BLaER1 (cell line): ENCODE results near the gene FAM162A.

Experiments
- H3K27ac ChIP-seq: shearing (Covaris generic); formaldehyde crosslinking; 2 replicates; pipeline ENCODE4 v1.8.1; 2022
- H3K27me3 ChIP-seq: shearing (Covaris generic); formaldehyde crosslinking; 2 replicates; pipeline ENCODE4 v1.8.1; 2022
- H3K36me3 ChIP-seq: shearing (Covaris generic); formaldehyde crosslinking; 2 replicates; pipeline ENCODE4 v1.8.1; 2022
- H3K4me1 ChIP-seq: shearing (Covaris generic); formaldehyde crosslinking; 2 replicates; pipeline ENCODE4 v1.8.1; 2022
- H3K4me2 ChIP-seq: shearing (Covaris generic); formaldehyde crosslinking; 2 replicates; pipeline ENCODE4 v1.8.1; 2022
- H3K4me3 ChIP-seq: shearing (Covaris generic); formaldehyde crosslinking; 2 replicates; pipeline ENCODE4 v1.8.1; 2022
- H3K9ac ChIP-seq: shearing (Covaris generic); formaldehyde crosslinking; 2 replicates; pipeline ENCODE4 v1.8.1; 2022
- H3K9me3 ChIP-seq: shearing (Covaris generic); formaldehyde crosslinking; 2 replicates; pipeline ENCODE4 v1.8.1; 2022
- H4K20me1 ChIP-seq: shearing (Covaris generic); formaldehyde crosslinking; 2 replicates; pipeline ENCODE4 v1.8.1; 2022
- Cebpa-rat ChIP-seq: shearing (Covaris generic); IDR thresholded peaks from 2 replicates; pipeline ENCODE4 v1.8.1; 2022

Gene FAM162A

GRCh38 chr3:122382888-122383666 lies 905 bp upstream of the FAM162A start, which contains the start of gene MIX23:
TSS of gene MIX23 (minus strand) at chr3:122383231. CDS start at chr3:122383224, 7 bp downstream.
- Histone ChIP-seq H3K36me3 (peaks cover 21% of the 10 kb centered on the region), H3K27ac (peak within 1 kb of the TSS; percentile 81), H3K27me3 (no peaks in the 10 kb centered on the region), H3K4me1 (peaks cover 77% of the 10 kb centered on the region), H3K9ac (peak within 1 kb of the TSS; percentile 79), H3K4me2 (peak within 1 kb of the TSS; percentile 93), H3K4me3 (peak within 1 kb of the TSS; percentile 84), H3K9me3 (no peaks in the 10 kb centered on the region), H4K20me1 (peaks cover 15% of the 10 kb centered on the region; the same call in 1 of the 2 replicates)
- TF ChIP-seq Cebpa-rat, result no peak

GRCh38 chr3:122387709-122388108 lies 3.7 kb downstream of the FAM162A start:
- Histone ChIP-seq H3K4me1 (peaks cover 56% of the 10 kb centered on the region), H3K9ac (no peak overlapping the region), H3K36me3 (peaks cover 9% of the 10 kb centered on the region; the same call in 1 of the 2 replicates), H3K27ac (no peak overlapping the region), H4K20me1 (peaks cover 6% of the 10 kb centered on the region; the same call in 1 of the 2 replicates), H3K4me3 (no peak overlapping the region), H3K9me3 (no peaks in the 10 kb centered on the region), H3K4me2 (no peak overlapping the region; the same call in 1 of the 2 replicates), H3K27me3 (no peaks in the 10 kb centered on the region)
- TF ChIP-seq Cebpa-rat, result no peak

- H3K9me3 ChIP-seq, result no peaks in the 10 kb centered on the region
- H4K20me1 ChIP-seq, result peaks cover 6% of the 10 kb centered on the region; the same call in 1 of the 2 replicates
- H3K9ac ChIP-seq, result no peak overlapping the region
- no peak overlapping the region for H3K4me3 ChIP-seq
- no peak for TF ChIP-seq Cebpa-rat
- H3K27ac ChIP-seq, result no peak overlapping the region
- peaks cover 53% of the 10 kb centered on the region for H3K4me1 ChIP-seq
- H3K36me3 ChIP-seq, result peaks cover 18% of the 10 kb centered on the region; the same call in 1 of the 2 replicates
- no peak overlapping the region for H3K4me2 ChIP-seq
- no peaks in the 10 kb centered on the region for H3K27me3 ChIP-seq
These were observed 5.2 kb downstream of the FAM162A start for GRCh38 chr3:122389197-122389596.

- H3K9ac ChIP-seq, result no peak overlapping the region
- no peak overlapping the region for H3K27ac ChIP-seq
- no peaks in the 10 kb centered on the region for H3K27me3 ChIP-seq
- no peak overlapping the region for H3K4me3 ChIP-seq
- peaks cover 55% of the 10 kb centered on the region for H3K4me1 ChIP-seq
- peaks cover 6% of the 10 kb centered on the region; the same call in 1 of the 2 replicates for H4K20me1 ChIP-seq
- no peaks in the 10 kb centered on the region for H3K9me3 ChIP-seq
- TF ChIP-seq Cebpa-rat, result no peak
- peaks cover 19% of the 10 kb centered on the region; the same call in 1 of the 2 replicates for H3K36me3 ChIP-seq
- H3K4me2 ChIP-seq, result peak overlapping the region; percentile 35; the same call in 1 of the 2 replicates
These were observed 5.9 kb downstream of the FAM162A start for GRCh38 chr3:122389892-122390291.

- TF ChIP-seq Cebpa-rat, result no peak
- Histone ChIP-seq H3K9ac (0 out of 2 replicates have a peak overlapping the region, but pooled peaks have one; percentile 28), H3K27me3 (no peaks in the 10 kb centered on the region), H3K36me3 (peaks cover 19% of the 10 kb centered on the region; the same call in 1 of the 2 replicates), H3K9me3 (no peaks in the 10 kb centered on the region), H3K4me3 (no peak overlapping the region), H3K4me1 (peaks cover 47% of the 10 kb centered on the region), H3K4me2 (peak overlapping the region; percentile 35; the same call in 1 of the 2 replicates), H4K20me1 (peaks cover 6% of the 10 kb centered on the region; the same call in 1 of the 2 replicates), H3K27ac (peak overlapping the region; percentile 14; the same call in 1 of the 2 replicates)
These were observed 6.7 kb downstream of the FAM162A start for GRCh38 chr3:122390665-122391064.

GRCh38 chr3:122391681-122392446 lies 7.9 kb downstream of the FAM162A start:
- H3K4me1 ChIP-seq, result peaks cover 35% of the 10 kb centered on the region
- H3K4me2 ChIP-seq, result no peak overlapping the region
- no peak overlapping the region for H3K27ac ChIP-seq
- H3K27me3 ChIP-seq, result no peaks in the 10 kb centered on the region
- TF ChIP-seq Cebpa-rat, result no peak
- H3K9me3 ChIP-seq, result no peaks in the 10 kb centered on the region
- no peak overlapping the region for H3K9ac ChIP-seq
- H4K20me1 ChIP-seq, result peaks cover 6% of the 10 kb centered on the region; the same call in 1 of the 2 replicates
- H3K36me3 ChIP-seq, result peaks cover 15% of the 10 kb centered on the region; the same call in 1 of the 2 replicates
- no peak overlapping the region for H3K4me3 ChIP-seq

- Histone ChIP-seq H3K27ac (no peak overlapping the region), H3K4me3 (no peak overlapping the region), H4K20me1 (peaks cover 6% of the 10 kb centered on the region; the same call in 1 of the 2 replicates), H3K36me3 (peaks cover 10% of the 10 kb centered on the region; the same call in 1 of the 2 replicates), H3K9me3 (no peaks in the 10 kb centered on the region), H3K9ac (no peak overlapping the region), H3K27me3 (no peaks in the 10 kb centered on the region), H3K4me2 (no peak overlapping the region), H3K4me1 (peaks cover 23% of the 10 kb centered on the region)
- no peak for TF ChIP-seq Cebpa-rat
These were observed 9.2 kb downstream of the FAM162A start for GRCh38 chr3:122392868-122393844.

GRCh38 chr3:122394173-122394572 lies 10.2 kb downstream of the FAM162A start:
- no peak overlapping the region for H3K27ac ChIP-seq
- no peaks in the 10 kb centered on the region for H3K27me3 ChIP-seq
- H3K9ac ChIP-seq, result no peak overlapping the region
- H4K20me1 ChIP-seq, result peaks cover 6% of the 10 kb centered on the region; the same call in 1 of the 2 replicates
- no peak overlapping the region for H3K4me2 ChIP-seq
- H3K4me1 ChIP-seq, result peaks cover 20% of the 10 kb centered on the region
- H3K9me3 ChIP-seq, result no peaks in the 10 kb centered on the region
- H3K4me3 ChIP-seq, result no peak overlapping the region
- no peak for TF ChIP-seq Cebpa-rat
- peaks cover 14% of the 10 kb centered on the region; the same call in 1 of the 2 replicates for H3K36me3 ChIP-seq
